K562 (cell line): Measurements from ENCODE around the gene LIG3. TPM values are rescaled to one million over a fixed set of nuclear protein-coding genes. Genes with fewer than 3 reads are reported as not detected.

Experiments used
- CBX1 ChIP-seq: sonication (generic); IDR thresholded peaks from 2 replicates; pipeline ENCODE4 v1.6.1; 2016; ENCODE audit warnings: antibody characterized with exemption, low read depth, mild to moderate bottlenecking
- DMBX1 ChIP-seq: fragments of 250-450 bp; sonication (Bioruptor Pico); IDR thresholded peaks from 2 replicates; pipeline ENCODE4 v1.8.0; 2022; ENCODE audit warnings: inconsistent platforms, mild to moderate bottlenecking, moderate library complexity, borderline replicate concordance
- HMGN3 ChIP-seq: IDR thresholded peaks from 2 replicates; pipeline ENCODE4 v1.6.1; 2011; ENCODE audit warnings: borderline replicate concordance, low read depth, mild to moderate bottlenecking, mixed read lengths, low read length; ENCODE audit not compliant: insufficient read length; ENCODE audit errors: extremely low read depth
- POLR2AphosphoS2 ChIP-seq: IDR thresholded peaks from 2 replicates; pipeline ENCODE4 v1.6.1; 2012; ENCODE audit warnings: low read length, improper control_type of control experiment
- RERE ChIP-seq: sonication (generic); formaldehyde crosslinking; IDR thresholded peaks from 2 replicates; pipeline ENCODE4 v1.8.0; 2023; ENCODE audit warnings: missing genetic modification reagents, mild to moderate bottlenecking, borderline replicate concordance
- TCF3 ChIP-seq: sonication (generic); formaldehyde crosslinking; IDR thresholded peaks from 2 replicates; pipeline ENCODE4 v1.4.0; 2020; ENCODE audit warnings: mild to moderate bottlenecking, missing genetic modification reagents
- ZBTB5 ChIP-seq: fragments of 450-650 bp; IDR thresholded peaks from 2 replicates; pipeline ENCODE4 v1.6.1; 2017; ENCODE audit warnings: antibody characterized with exemption
- polyA plus RNA-seq, 8 experiments: library from polyadenylated mRNA; depleted of rRNA in 4 of 8; stranded (reverse) in 5 of 8; unstranded in 3 of 8; fragments of >200 nt; fragmentation: Nextera tagmentation in 2 of 8; fragmentation: Illumina TruSeq in 1 of 8; extraction: Ambion mirVana in 2 of 8; extraction: Trizol in 1 of 8; gene quantifications; 2 replicates each; pipeline versions ENCODE4 v1.2.1 to v1.2.3, GENCODE V29; 2011 to 2014; ENCODE audit warnings: inconsistent platforms in 1 of 8, missing spikeins in 1 of 8
- total RNA-seq, 7 experiments: library from RNA; depleted of rRNA in 6 of 7; stranded (reverse); fragments of >200 nt in 6 of 7; fragmentation: Illumina TruSeq in 2 of 7; extraction: Trizol in 2 of 7; gene quantifications; 2 replicates each; pipeline versions ENCODE4 v1.2.1 to v1.2.3, GENCODE V29; 2011 to 2021; ENCODE audit warnings: low replicate concordance in 1 of 7

LIG3 gene
- total and polyA plus RNA-seq, 9 of the 15 experiments (the other 6 are each of a cell fraction or from before 2014, with no cell fraction given), result 7.6 to 75.0 (median 43.0) TPM

- TF ChIP-seq ZBTB5, result no peak
- no peak for TF ChIP-seq TCF3 (CRISPR knock-in tag)
- TF ChIP-seq POLR2AphosphoS2, result no peak
- no peak for TF ChIP-seq HMGN3
- no peak for TF ChIP-seq CBX1
- TF ChIP-seq RERE (CRISPR knock-in tag), result no peak
- TF ChIP-seq DMBX1, result no peak
Measured at GRCh38 chr17:35056013-35056412, 75.7 kb downstream of the LIG3 start (continued).
